ENCODE measurements around the gene FBXW9.

DNA sequence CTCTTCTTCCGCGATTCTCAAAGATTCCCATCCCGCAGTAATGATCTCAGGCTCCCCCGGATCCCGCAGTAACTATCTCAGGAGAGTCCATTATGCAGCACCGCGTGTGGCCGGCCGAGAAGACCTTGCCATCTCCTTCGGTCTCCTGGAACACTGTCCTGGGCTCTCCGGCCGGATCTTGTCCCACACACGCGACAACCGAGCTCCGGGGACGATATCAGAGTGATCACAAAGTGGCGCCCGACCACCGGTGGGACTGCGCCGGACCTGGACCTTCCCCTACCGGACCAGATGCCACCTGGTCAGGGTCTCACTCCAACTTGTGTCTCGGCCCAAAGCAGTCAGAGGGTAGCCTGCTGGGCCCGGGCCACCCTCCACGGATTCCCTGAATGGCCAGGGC, 53.9 kb downstream of the FBXW9 start:
- TF ChIP-seq, protein P1, sequence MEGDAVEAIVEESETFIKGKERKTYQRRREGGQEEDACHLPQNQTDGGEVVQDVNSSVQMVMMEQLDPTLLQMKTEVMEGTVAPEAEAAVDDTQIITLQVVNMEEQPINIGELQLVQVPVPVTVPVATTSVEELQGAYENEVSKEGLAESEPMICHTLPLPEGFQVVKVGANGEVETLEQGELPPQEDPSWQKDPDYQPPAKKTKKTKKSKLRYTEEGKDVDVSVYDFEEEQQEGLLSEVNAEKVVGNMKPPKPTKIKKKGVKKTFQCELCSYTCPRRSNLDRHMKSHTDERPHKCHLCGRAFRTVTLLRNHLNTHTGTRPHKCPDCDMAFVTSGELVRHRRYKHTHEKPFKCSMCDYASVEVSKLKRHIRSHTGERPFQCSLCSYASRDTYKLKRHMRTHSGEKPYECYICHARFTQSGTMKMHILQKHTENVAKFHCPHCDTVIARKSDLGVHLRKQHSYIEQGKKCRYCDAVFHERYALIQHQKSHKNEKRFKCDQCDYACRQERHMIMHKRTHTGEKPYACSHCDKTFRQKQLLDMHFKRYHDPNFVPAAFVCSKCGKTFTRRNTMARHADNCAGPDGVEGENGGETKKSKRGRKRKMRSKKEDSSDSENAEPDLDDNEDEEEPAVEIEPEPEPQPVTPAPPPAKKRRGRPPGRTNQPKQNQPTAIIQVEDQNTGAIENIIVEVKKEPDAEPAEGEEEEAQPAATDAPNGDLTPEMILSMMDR (IDR thresholded peaks at IDR 0.05): no peak
- TF ChIP-seq POLR2A (IDR thresholded peaks at IDR 0.05): no peak
